ENCODE results near the gene CNTNAP2.
"Not testable (repeated sequence)": the region's sequence is repeated elsewhere in the genome, so short reads cannot be mapped to it uniquely, and the experiment has no call there.

CNTNAP2 gene

GRCh38 chr7:148299350-148300276 lies 2183.0 kb downstream of the CNTNAP2 start:
- TF ChIP-seq CTCF (IDR thresholded peaks at IDR 0.05; ENCODE audit: low read depth, low read length): no peak
- H3K4me3 ChIP-seq (ENCODE audit: low read depth, low read length): no peak overlapping the region
- in situ Hi-C loops (cut with HindIII; ENCODE audit: low sequenced_read_pairs): no loop called here
- DNase-seq (ENCODE audit: low read depth, low spot score): no peak

GRCh38 chr7:148302436-148302835 lies 2185.8 kb downstream of the CNTNAP2 start:
- H3K4me3 ChIP-seq (ENCODE audit: low read depth, low read length); DNase-seq (ENCODE audit: low read depth, low spot score): not testable (repeated sequence)

GRCh38 chr7:148303295-148304082 lies 2186.9 kb downstream of the CNTNAP2 start:
- no peak for TF ChIP-seq CTCF (IDR thresholded peaks at IDR 0.05; ENCODE audit: low read depth, low read length)
- peak; percentile 78 for DNase-seq (ENCODE audit: low read depth, low spot score)
- in situ Hi-C loops (cut with HindIII; ENCODE audit: low sequenced_read_pairs): no loop called here
- H3K4me3 ChIP-seq (ENCODE audit: low read depth, low read length): no peak overlapping the region

More at GRCh38 chr7:148302436-148302835, 2185.8 kb downstream of the CNTNAP2 start:
- in situ Hi-C loops (cut with HindIII; ENCODE audit: low sequenced_read_pairs): not testable (repeated sequence)

DNA sequence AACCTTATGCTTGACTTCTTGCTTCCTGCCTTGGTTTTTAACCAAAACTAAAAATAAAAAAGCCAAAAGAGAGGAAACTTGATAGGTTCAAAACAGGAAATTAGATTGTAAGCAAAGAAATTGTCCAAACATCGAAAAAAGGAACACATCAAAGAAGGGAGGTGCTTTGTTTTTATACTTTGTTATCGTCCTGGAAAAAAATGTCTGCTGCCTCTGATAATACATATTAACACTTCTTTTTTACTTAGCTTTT lies 2187.4 kb downstream of the CNTNAP2 start:
- no peak overlapping the region for H3K4me3 ChIP-seq (ENCODE audit: low read depth, low read length)
- no peak for TF ChIP-seq CTCF (IDR thresholded peaks at IDR 0.05; ENCODE audit: low read depth, low read length)
- no peak for DNase-seq (ENCODE audit: low read depth, low spot score)
- in situ Hi-C loops (cut with HindIII; ENCODE audit: low sequenced_read_pairs): no loop called here

- no peak overlapping the region for H3K4me3 ChIP-seq (ENCODE audit: low read depth, low read length)
- in situ Hi-C loops (cut with HindIII; ENCODE audit: low sequenced_read_pairs): no loop called here
- TF ChIP-seq CTCF (IDR thresholded peaks at IDR 0.05; ENCODE audit: low read depth, low read length): no peak
- DNase-seq (ENCODE audit: low read depth, low spot score): no peak
Observed at GRCh38 chr7:148304456-148304855, 2187.9 kb downstream of the CNTNAP2 start.

DNA sequence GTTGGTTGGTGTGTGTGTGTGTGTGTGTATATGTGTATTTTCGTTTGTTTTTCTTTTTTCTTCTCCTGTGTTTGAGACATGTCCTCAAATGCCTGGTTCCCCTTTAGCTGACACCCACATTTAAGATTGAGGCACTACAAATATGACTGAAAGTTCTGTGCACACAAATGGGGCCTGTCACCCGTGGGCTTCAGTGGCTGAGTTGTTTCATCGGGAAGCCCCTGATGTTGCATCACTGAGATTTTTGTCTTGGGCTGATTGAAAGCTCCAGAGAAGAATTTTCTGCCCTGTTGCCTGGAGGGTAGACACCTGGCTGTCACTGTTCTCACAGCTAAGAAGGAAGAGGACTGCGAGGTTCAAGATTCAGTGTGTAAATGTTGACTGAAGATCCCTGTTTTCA lies 2190.2 kb downstream of the CNTNAP2 start:
- in situ Hi-C loops (cut with HindIII; ENCODE audit: low sequenced_read_pairs): no loop called here
- TF ChIP-seq CTCF (IDR thresholded peaks at IDR 0.05; ENCODE audit: low read depth, low read length): no peak
- no peak overlapping the region for H3K4me3 ChIP-seq (ENCODE audit: low read depth, low read length)
- DNase-seq (ENCODE audit: low read depth, low spot score): no peak

All from astrocyte of the spinal cord (primary cell).